Measurements from ENCODE around the gene PIP5KL1. TPM values are rescaled to one million over a fixed set of nuclear protein-coding genes. Genes with fewer than 3 reads are reported as not detected.
A peak's percentile ranks its signal among the peaks of the same experiment; 100 is the strongest.

The PIP5KL1 gene
- total RNA-seq, 1 experiment from 2014 or later = 21.9 TPM

- no peaks in the 10 kb centered on the region for H3K27me3 ChIP-seq (ENCODE audit: insufficient read depth, low read depth)
- H3K36me3 ChIP-seq (ENCODE audit: low read depth) = peaks cover 25% of the 10 kb centered on the region; the same call in 1 of the 2 replicates
- ChIA-PET POLR2A (ENCODE audit: unreplicated experiment) (no interaction called here), CTCF (interaction anchor here (0.6 to 0.8 kb wide), 2 partner anchors 92 to 170 kb away, joined by 3 read pairs; no protein-coding TSS in a partner anchor)
- H2AFZ ChIP-seq = no peak overlapping the region
- no TSS peak for BruUV-seq (replicated peaks)
- intact Hi-C loops (cut with micrococcal nuclease; ENCODE audit: unreplicated experiment) = no loop called here
- no peak overlapping the region for H3K4me2 ChIP-seq
- H3F3A ChIP-seq (ENCODE audit: insufficient read depth, low read depth) = peaks cover 63% of the 10 kb centered on the region
- no peak overlapping the region; the same call in 1 of the 2 replicates for H3K27ac ChIP-seq
- H3K4me1 ChIP-seq (replicated peaks; ENCODE audit: insufficient read depth) = peaks cover 7% of the 10 kb centered on the region
- H3K9me2 ChIP-seq (ENCODE audit: insufficient read depth) = no peaks in the 10 kb centered on the region
- no peak overlapping the region for H3K4me3 ChIP-seq
- no peaks in the 10 kb centered on the region for H3K9me3 ChIP-seq (ENCODE audit: insufficient read depth, low read depth)
- peaks cover 12% of the 10 kb centered on the region for H3K79me2 ChIP-seq (ENCODE audit: low read depth)
- no peak for TF ChIP-seq CTCF (conservative IDR thresholded peaks at IDR 0.05)
- TF ChIP-seq EZH2 (IDR thresholded peaks at IDR 0.05; ENCODE audit: low read depth) = no peak
- no peak for DNase-seq
- H4K20me1 ChIP-seq (ENCODE audit: insufficient read depth) = peaks cover 5% of the 10 kb centered on the region
These were observed 10.7 kb upstream of the PIP5KL1 start for GRCh38 chr9:127941062-127941960.

GRCh38 chr9:127940593-127940992 lies 10.0 kb upstream of the PIP5KL1 start:
- no peak overlapping the region for H2AFZ ChIP-seq
- H3K27me3 ChIP-seq (ENCODE audit: insufficient read depth, low read depth) = no peaks in the 10 kb centered on the region
- POLR2A ChIA-PET (ENCODE audit: unreplicated experiment) = no interaction called here
- TF ChIP-seq CTCF (conservative IDR thresholded peaks at IDR 0.05) (no peak), EZH2 (IDR thresholded peaks at IDR 0.05; ENCODE audit: low read depth) (no peak)
- H3F3A ChIP-seq (ENCODE audit: insufficient read depth, low read depth) = peaks cover 63% of the 10 kb centered on the region
- H3K9me3 ChIP-seq (ENCODE audit: insufficient read depth, low read depth) = no peaks in the 10 kb centered on the region
- intact Hi-C loops (cut with micrococcal nuclease; ENCODE audit: unreplicated experiment) = no loop called here
- no TSS peak for BruUV-seq (replicated peaks)
- H3K9me2 ChIP-seq (ENCODE audit: insufficient read depth) = no peaks in the 10 kb centered on the region
- no peak overlapping the region for H3K4me3 ChIP-seq
- CTCF ChIA-PET = interaction anchor here (0.8 kb wide), 1 partner anchor 170 kb away, joined by 3 read pairs; no protein-coding TSS in a partner anchor
- no peak overlapping the region for H3K4me2 ChIP-seq
- no peak overlapping the region; the same call in 1 of the 2 replicates for H3K27ac ChIP-seq
- H4K20me1 ChIP-seq (ENCODE audit: insufficient read depth) = peaks cover 5% of the 10 kb centered on the region
- peaks cover 12% of the 10 kb centered on the region for H3K4me1 ChIP-seq (replicated peaks; ENCODE audit: insufficient read depth)
- no peak for DNase-seq
- peaks cover 19% of the 10 kb centered on the region for H3K79me2 ChIP-seq (ENCODE audit: low read depth)
- H3K36me3 ChIP-seq (ENCODE audit: low read depth) = peaks cover 25% of the 10 kb centered on the region; the same call in 1 of the 2 replicates

GRCh38 chr9:127938298-127938690 lies 7.7 kb upstream of the PIP5KL1 start:
- Histone ChIP-seq H3K4me2 (peak overlapping the region; percentile 92), H2AFZ (no peak overlapping the region), H3K36me3 (ENCODE audit: low read depth) (peaks cover 11% of the 10 kb centered on the region; the same call in 1 of the 2 replicates), H3K27me3 (ENCODE audit: insufficient read depth, low read depth) (no peaks in the 10 kb centered on the region), H3K9me2 (ENCODE audit: insufficient read depth) (no peaks in the 10 kb centered on the region), H3K9me3 (ENCODE audit: insufficient read depth, low read depth) (no peaks in the 10 kb centered on the region), H3K27ac (no peak overlapping the region), H3K4me1 (replicated peaks; ENCODE audit: insufficient read depth) (peaks cover 12% of the 10 kb centered on the region), H3K4me3 (peak overlapping the region; percentile 83; the same call in 1 of the 2 replicates), H4K20me1 (ENCODE audit: insufficient read depth) (peaks cover 5% of the 10 kb centered on the region), H3K79me2 (ENCODE audit: low read depth) (peaks cover 30% of the 10 kb centered on the region), H3F3A (ENCODE audit: insufficient read depth, low read depth) (peaks cover 47% of the 10 kb centered on the region)
- intact Hi-C loops (cut with micrococcal nuclease; ENCODE audit: unreplicated experiment) = no loop called here
- BruUV-seq (replicated peaks) = no TSS peak
- POLR2A ChIA-PET (ENCODE audit: unreplicated experiment) = interaction anchor here (0.6 kb wide), 1 partner anchor 68 kb away, joined by 4 read pairs; no protein-coding TSS in a partner anchor
- CTCF ChIA-PET = no interaction called here
- TF ChIP-seq CTCF (conservative IDR thresholded peaks at IDR 0.05) (no peak), EZH2 (IDR thresholded peaks at IDR 0.05; ENCODE audit: low read depth) (no peak)
- no peak for DNase-seq

Measured in PC-9 (cell line).